Activated T-helper 2 cell treated with anti-CD3 and anti-CD28 coated beads, Interferon-gamma antibody, Interleukin-2, Interleukin-4, amounts not matched to agents 10 μg/mL and 5 μg/mL and 100 μg/mL, durations not matched to agents 14 hours and 24 hours and 36 hours (primary cell): Measurements from ENCODE around the gene NFE2L3. TPM values are rescaled to one million over a fixed set of nuclear protein-coding genes. Genes with fewer than 3 reads are reported as not detected.

Experiments used
- DNase-seq: peaks from one replicate; pipeline ENCODE4 v3.0.0; 2021; ENCODE audit warnings: low spot score
- H3K27ac Mint-ChIP-seq: one replicate; pipeline ENCODE4 v1.8.0; 2021; ENCODE audit warnings: mixed read lengths
- H3K27me3 Mint-ChIP-seq: one replicate; pipeline ENCODE4 v1.8.0; 2021; ENCODE audit warnings: low read depth, mixed read lengths
- H3K36me3 Mint-ChIP-seq: one replicate; pipeline ENCODE4 v1.8.0; 2021; ENCODE audit warnings: low read depth, mixed read lengths
- H3K4me1 Mint-ChIP-seq: one replicate; pipeline ENCODE4 v1.8.0; 2021; ENCODE audit warnings: low read depth, mixed read lengths
- H3K4me3 Mint-ChIP-seq: one replicate; pipeline ENCODE4 v1.8.0; 2021; ENCODE audit warnings: low read depth, mild to moderate bottlenecking, moderate library complexity, mixed read lengths
- H3K9me3 Mint-ChIP-seq: one replicate; pipeline ENCODE4 v1.8.0; 2021; ENCODE audit warnings: mixed read lengths
- intact Hi-C: fragments of 100-400 bp; cut with micrococcal nuclease; formaldehyde crosslinking; loops from one replicate; pipeline ENCODE4 v1.15.1; 2023
- total RNA-seq: library from RNA; stranded (reverse); gene quantifications from 2 replicates; pipeline ENCODE4 v1.2.3, GENCODE V29; 2022

NFE2L3 gene
- total RNA-seq, 1 donor from 2014 or later, result 44.6 TPM

- no peak for DNase-seq
- Mint-ChIP-seq H3K4me3 (peak overlapping the region; percentile 21), H3K27me3 (no peaks in the 10 kb centered on the region), H3K4me1 (peaks cover 65% of the 10 kb centered on the region), H3K27ac (peak overlapping the region; percentile 83), H3K9me3 (no peaks in the 10 kb centered on the region), H3K36me3 (peaks cover 86% of the 10 kb centered on the region)
- intact Hi-C loops, result loop anchor here (1.0 to 5.0 kb wide), 2 partner anchors 12 to 294 kb away; no protein-coding TSS in a partner anchor
Measured at GRCh38 chr7:26186364-26187311, 34.6 kb downstream of the NFE2L3 start.

- DNase-seq, result no peak
- peak overlapping the region; percentile 83 for H3K27ac Mint-ChIP-seq
- H3K4me3 Mint-ChIP-seq, result no peak overlapping the region
- H3K9me3 Mint-ChIP-seq, result no peaks in the 10 kb centered on the region
- peaks cover 92% of the 10 kb centered on the region for H3K36me3 Mint-ChIP-seq
- no peaks in the 10 kb centered on the region for H3K27me3 Mint-ChIP-seq
- intact Hi-C loops, result loop anchor here (1.0 to 5.0 kb wide), 2 partner anchors 11 to 295 kb away; no protein-coding TSS in a partner anchor
- H3K4me1 Mint-ChIP-seq, result peaks cover 73% of the 10 kb centered on the region
Measured at GRCh38 chr7:26187380-26188205, 35.6 kb downstream of the NFE2L3 start.

DNA sequence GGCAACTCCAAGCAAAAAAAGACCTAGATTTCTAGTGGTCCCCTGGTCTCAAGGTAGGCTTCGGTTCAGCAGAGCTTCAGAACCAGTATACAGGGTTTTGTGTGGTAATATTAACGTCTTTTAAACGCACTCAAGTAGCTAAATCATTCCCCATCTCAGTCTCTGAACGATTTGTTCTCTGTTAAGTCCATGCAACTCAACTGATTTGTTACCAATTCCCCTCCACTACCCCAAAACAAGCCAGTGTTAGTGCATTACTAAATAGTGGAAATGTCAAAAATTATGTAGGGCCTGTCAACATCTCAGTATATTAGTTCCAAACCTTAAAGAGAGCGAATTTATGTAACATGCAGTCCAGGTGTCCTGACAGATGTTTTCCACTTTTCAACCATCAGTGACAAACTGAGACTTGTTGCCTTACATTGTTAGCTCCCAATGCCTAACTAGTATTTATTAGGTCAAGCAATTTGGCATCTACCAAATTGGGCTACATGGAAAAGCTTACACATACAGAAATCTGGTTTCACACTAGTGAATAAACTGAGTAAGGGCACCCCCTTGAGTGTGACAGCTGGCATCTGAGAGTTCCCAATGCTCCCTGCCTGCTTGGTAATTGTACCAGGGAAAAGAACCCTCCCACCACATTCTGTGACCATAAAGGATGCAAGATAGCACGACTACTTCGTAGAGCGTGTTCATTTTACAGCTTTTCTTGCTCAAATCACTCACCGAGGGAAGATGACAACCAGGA, 36.4 kb downstream of the NFE2L3 start:
- Mint-ChIP-seq H3K27ac (peak overlapping the region; percentile 83), H3K36me3 (peaks cover 98% of the 10 kb centered on the region), H3K4me1 (peaks cover 81% of the 10 kb centered on the region), H3K27me3 (no peaks in the 10 kb centered on the region), H3K9me3 (no peaks in the 10 kb centered on the region), H3K4me3 (peak overlapping the region; percentile 42)
- intact Hi-C loops, result loop anchor here (5.0 kb wide), 1 partner anchor 296 kb away; no protein-coding TSS in a partner anchor
- no peak for DNase-seq

GRCh38 chr7:26188957-26189541, 37.1 kb downstream of the NFE2L3 start:
- no peak for DNase-seq
- Mint-ChIP-seq H3K4me3 (no peak overlapping the region), H3K36me3 (peaks cover 98% of the 10 kb centered on the region), H3K4me1 (peaks cover 85% of the 10 kb centered on the region), H3K27ac (no peak overlapping the region), H3K27me3 (no peaks in the 10 kb centered on the region), H3K9me3 (no peaks in the 10 kb centered on the region)
- intact Hi-C loops, result loop anchor here (5.0 kb wide), 1 partner anchor 297 kb away; no protein-coding TSS in a partner anchor

- H3K27ac Mint-ChIP-seq, result no peak overlapping the region
- peaks cover 87% of the 10 kb centered on the region for H3K4me1 Mint-ChIP-seq
- no peaks in the 10 kb centered on the region for H3K9me3 Mint-ChIP-seq
- intact Hi-C loops, result loop anchor here (5.0 kb wide), 1 partner anchor 297 kb away; no protein-coding TSS in a partner anchor
- no peaks in the 10 kb centered on the region for H3K27me3 Mint-ChIP-seq
- no peak for DNase-seq
- H3K4me3 Mint-ChIP-seq, result no peak overlapping the region
- peaks cover 98% of the 10 kb centered on the region for H3K36me3 Mint-ChIP-seq
Measured at GRCh38 chr7:26189697-26190096, 37.7 kb downstream of the NFE2L3 start.

GRCh38 chr7:26190417-26190869, 38.4 kb downstream of the NFE2L3 start:
- no peak for DNase-seq
- intact Hi-C loops, result no loop called here
- Mint-ChIP-seq H3K9me3 (no peaks in the 10 kb centered on the region), H3K4me3 (no peak overlapping the region), H3K27me3 (no peaks in the 10 kb centered on the region), H3K36me3 (peaks cover 97% of the 10 kb centered on the region), H3K27ac (peak overlapping the region; percentile 55), H3K4me1 (peaks cover 85% of the 10 kb centered on the region)

DNA sequence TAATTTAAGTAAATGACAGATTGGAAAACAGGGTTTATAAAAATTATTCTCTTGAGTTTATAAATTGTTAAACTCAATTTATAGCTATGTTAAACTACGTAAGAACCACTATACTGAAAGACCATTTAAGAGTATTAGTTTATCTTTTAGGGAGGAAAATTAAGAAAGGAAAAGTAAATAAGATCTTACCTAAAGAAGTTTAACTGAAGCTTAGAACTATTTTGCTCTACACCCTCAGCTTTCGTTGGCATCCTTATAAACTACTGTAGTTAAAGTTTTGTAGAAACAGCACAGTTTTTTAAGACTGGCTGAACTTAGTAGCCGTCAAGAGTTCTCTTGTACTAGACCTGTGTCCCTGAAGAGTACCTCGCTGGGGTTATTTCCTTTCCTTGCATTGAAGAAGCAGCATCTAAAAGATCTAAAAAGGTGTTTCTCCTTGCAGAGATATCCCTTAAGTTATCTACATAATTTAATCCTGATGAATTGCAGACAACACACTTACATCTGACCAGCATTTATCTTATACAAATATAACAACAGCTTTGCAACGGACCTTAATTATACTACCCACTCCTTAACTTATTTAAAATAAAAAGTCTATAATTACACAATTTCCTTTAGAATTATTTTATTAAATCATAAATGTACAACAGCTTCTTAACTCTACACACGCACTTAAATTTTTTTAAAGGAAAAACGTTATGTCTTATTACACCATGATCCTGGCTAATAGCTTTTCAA, 39.4 kb downstream of the NFE2L3 start:
- Mint-ChIP-seq H3K4me1 (peaks cover 86% of the 10 kb centered on the region), H3K4me3 (no peak overlapping the region), H3K27me3 (no peaks in the 10 kb centered on the region), H3K36me3 (peaks cover 98% of the 10 kb centered on the region), H3K27ac (peak overlapping the region; percentile 50), H3K9me3 (no peaks in the 10 kb centered on the region)
- intact Hi-C loops, result no loop called here
- DNase-seq, result no peak

GRCh38 chr7:26191974-26192479, 40.0 kb downstream of the NFE2L3 start:
- intact Hi-C loops, result no loop called here
- no peak overlapping the region for H3K4me3 Mint-ChIP-seq

DNA sequence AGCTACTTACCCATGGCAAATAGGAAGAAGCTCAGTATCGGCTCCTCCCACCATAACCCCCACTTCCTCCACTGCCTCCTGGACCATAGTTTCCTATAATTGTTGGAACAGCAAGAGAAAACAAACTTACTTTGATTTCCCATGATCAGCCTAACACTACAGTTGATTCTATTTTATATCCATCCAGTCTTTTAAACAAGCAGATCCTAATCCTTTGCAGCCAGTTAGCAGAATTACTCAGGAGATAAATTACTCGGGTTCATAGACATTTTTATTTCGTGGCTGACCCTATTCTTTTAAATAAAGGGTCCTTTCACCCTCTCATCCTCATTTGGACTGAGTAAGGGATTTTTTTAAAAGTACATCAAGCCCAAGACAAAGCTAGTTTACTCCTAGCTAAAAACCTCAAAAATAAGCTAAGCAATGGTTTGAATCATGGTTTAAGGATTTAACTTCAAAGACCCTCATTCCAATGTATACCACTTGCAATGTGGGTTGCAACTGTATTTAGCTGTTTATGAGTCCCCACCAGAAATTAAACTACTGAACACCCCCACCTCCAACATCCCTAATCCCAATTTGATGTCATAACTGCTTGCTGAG, 40.6 kb downstream of the NFE2L3 start:
- Mint-ChIP-seq H3K9me3 (no peaks in the 10 kb centered on the region), H3K27ac (peak overlapping the region; percentile 71), H3K36me3 (peaks cover 98% of the 10 kb centered on the region), H3K4me3 (peak overlapping the region; percentile 71), H3K27me3 (no peaks in the 10 kb centered on the region), H3K4me1 (peaks cover 85% of the 10 kb centered on the region)
- DNase-seq, result no peak
- intact Hi-C loops, result no loop called here

More at GRCh38 chr7:26191974-26192479, 40.0 kb downstream of the NFE2L3 start:
- DNase-seq, result no peak
- H3K27ac Mint-ChIP-seq, result peak overlapping the region; percentile 50
- H3K9me3 Mint-ChIP-seq, result no peaks in the 10 kb centered on the region
- H3K4me1 Mint-ChIP-seq, result peaks cover 86% of the 10 kb centered on the region
- peaks cover 98% of the 10 kb centered on the region for H3K36me3 Mint-ChIP-seq
- H3K27me3 Mint-ChIP-seq, result no peaks in the 10 kb centered on the region

- intact Hi-C loops, result no loop called here
- Mint-ChIP-seq H3K9me3 (no peaks in the 10 kb centered on the region), H3K27ac (peak overlapping the region; percentile 71), H3K36me3 (peaks cover 98% of the 10 kb centered on the region), H3K4me1 (peaks cover 79% of the 10 kb centered on the region), H3K27me3 (no peaks in the 10 kb centered on the region), H3K4me3 (peak overlapping the region; percentile 71)
- DNase-seq, result no peak
Measured at GRCh38 chr7:26193432-26194207, 41.6 kb downstream of the NFE2L3 start.
